HepG2 (cell line): ENCODE measurements around the gene SERPINB6. TPM values are rescaled to one million over a fixed set of nuclear protein-coding genes. Genes with fewer than 3 reads are reported as not detected.

ENCODE experiments used
- ATAC-seq: fragments of 200-7000 bp; cut with Tn5 transposase; 3 replicates; pipeline ENCODE4 v1.9.1; 2020; ENCODE audit warnings: mild to moderate bottlenecking, moderate library complexity
- BruUV-seq: library from RNA; stranded (reverse); fragments of 400-500 nt; replicated peaks from 2 replicates; lab custom pipeline; 2021; lab: Mats Ljungman, UMichigan
- CTCF ChIA-PET: fragments of 300-600 bp; formaldehyde crosslinking; extraction: SDS; loops from one replicate; lab custom pipeline; 2021; ENCODE audit warnings: low total read pairs, inconsistent platforms, low intra/inter-chr PET ratio; lab: Yijun Ruan, JAX
- POLR2A ChIA-PET: fragments of 350-600 bp; sonication (Branson Sonifier 250); formaldehyde crosslinking; loops from one replicate; lab custom pipeline; 2020; ENCODE audit warnings: antibody characterized with exemption, inconsistent platforms; lab: Yijun Ruan, JAX
- DNase-seq: peaks from one replicate; pipeline ENCODE4 v3.0.0-alpha.2; 2015; ENCODE audit warnings: low spot score
- FAIRE-seq: peaks from 3 replicates; lab custom pipeline; 2011; peaks lifted over from hg19 to GRCh38; lab: Jason Lieb, UNC
- H2AFZ ChIP-seq: one replicate; pipeline ENCODE4 v1.6.1; 2011; ENCODE audit warnings: low read length, inconsistent platforms
- H3K27ac ChIP-seq: fragments of 300-600 bp; 3 replicates; pipeline ENCODE4 v1.8.0; 2011; ENCODE audit warnings: mixed run types, mild to moderate bottlenecking, mixed read lengths, low read length, inconsistent platforms; ENCODE audit not compliant: insufficient read depth; ENCODE audit errors: extremely low read length
- H3K27me3 ChIP-seq, 2 experiments: fragments of 200-600 bp in 1 of 2; 2 replicates in 1 of 2; 3 replicates in 1 of 2; pipeline versions ENCODE4 v1.6.0 to v1.8.0; 2011; ENCODE audit warnings: low read length in 2 of 2, mild to moderate bottlenecking in 2 of 2, moderate library complexity in 2 of 2, inconsistent platforms in 1 of 2; ENCODE audit not compliant: insufficient read depth in 2 of 2, control insufficient read depth in 1 of 2
- H3K36me3 ChIP-seq, 2 experiments: fragments of 200-600 bp in 1 of 2; replicated peaks in 1 of 2; 2 replicates in 1 of 2; 3 replicates in 1 of 2; pipeline versions ENCODE4 v1.5.1 to v1.8.0; 2011; ENCODE audit warnings: low read length in 2 of 2, inconsistent platforms in 1 of 2; ENCODE audit not compliant: insufficient read depth in 2 of 2, control insufficient read depth in 1 of 2
- H3K4me1 ChIP-seq: 2 replicates; pipeline ENCODE4 v1.5.1; 2012; ENCODE audit warnings: low read length, inconsistent platforms; ENCODE audit not compliant: insufficient read depth
- H3K4me2 ChIP-seq: 2 replicates; pipeline ENCODE4 v1.6.0; 2011; ENCODE audit warnings: low read depth, low read length, inconsistent platforms
- H3K4me3 ChIP-seq, 3 experiments: fragments of 200-600 bp in 1 of 3; sonication (generic), shearing (Covaris generic) in 1 of 3; replicated peaks in 1 of 3; 2 replicates each; pipeline ENCODE4 v1.5.1; 2011 to 2016; ENCODE audit warnings: low read length in 3 of 3, inconsistent platforms in 2 of 3, low read depth in 2 of 3, mild to moderate bottlenecking in 2 of 3, control low read depth in 1 of 3, mixed read lengths in 1 of 3; ENCODE audit not compliant: insufficient read depth in 1 of 3
- H3K79me2 ChIP-seq: one replicate; pipeline ENCODE4 v1.6.1; 2011; ENCODE audit warnings: low read length, inconsistent platforms; ENCODE audit not compliant: insufficient read depth
- H3K9ac ChIP-seq: 2 replicates; pipeline ENCODE4 v1.6.0; 2011; ENCODE audit warnings: mild to moderate bottlenecking, low read depth, low read length, inconsistent platforms; ENCODE audit not compliant: insufficient read depth
- H3K9me3 ChIP-seq: 2 replicates; pipeline ENCODE4 v1.5.1; 2012; ENCODE audit warnings: mild to moderate bottlenecking, low read length
- H4K20me1 ChIP-seq: 2 replicates; pipeline ENCODE4 v1.6.0; 2011; ENCODE audit warnings: inconsistent platforms, mild to moderate bottlenecking, low read length, moderate library complexity; ENCODE audit not compliant: insufficient read depth
- ASH2L ChIP-seq: fragments of 300-600, 200-600 bp; sonication (generic); IDR thresholded peaks from 2 replicates; pipeline ENCODE4 v1.7.0; 2017; ENCODE audit warnings: low read depth, mild to moderate bottlenecking, moderate library complexity, mixed read lengths, low read length; ENCODE audit not compliant: insufficient read length
- IRF9 ChIP-seq: sonication (generic); formaldehyde crosslinking; IDR thresholded peaks from 2 replicates; pipeline ENCODE4 v1.8.0; 2022; ENCODE audit warnings: missing genetic modification reagents, mild to moderate bottlenecking, borderline replicate concordance
- KDM3A ChIP-seq: IDR thresholded peaks from 2 replicates; pipeline ENCODE4 v1.6.1; 2018; ENCODE audit warnings: low read depth, missing compliant biosample characterization
- MTERF4 ChIP-seq: sonication (generic); formaldehyde crosslinking; IDR thresholded peaks from 2 replicates; pipeline ENCODE4 v1.8.0; 2023; ENCODE audit warnings: mild to moderate bottlenecking, missing genetic modification reagents
- RARG ChIP-seq: sonication (generic); formaldehyde crosslinking; IDR thresholded peaks from 2 replicates; pipeline ENCODE4 v1.4.0; 2020; ENCODE audit warnings: low read depth, mild to moderate bottlenecking, missing genetic modification reagents
- TFDP2 ChIP-seq: sonication (generic); formaldehyde crosslinking; IDR thresholded peaks from 2 replicates; pipeline ENCODE4 v1.4.0; 2020; ENCODE audit warnings: missing genetic modification reagents
- TFE3 ChIP-seq: IDR thresholded peaks from 2 replicates; pipeline ENCODE4 v1.6.1; 2016
- ZNF775 ChIP-seq: sonication (generic); formaldehyde crosslinking; IDR thresholded peaks from 2 replicates; pipeline ENCODE4 v1.4.0; 2020; ENCODE audit warnings: missing genetic modification reagents, mild to moderate bottlenecking, moderate library complexity, borderline replicate concordance
- WGBS: methylation state at CpG from one replicate; pipeline ENCODE4 v1.1.6; 2017; ENCODE audit warnings: low lambda C conversion rate; 5-methylcytosine and 5-hydroxymethylcytosine counted together
- in situ Hi-C: cut with HindIII; loops from 2 replicates; pipeline ENCODE4 v1.10.0; 2017; ENCODE audit warnings: low pct_unique_long_range_greater_than_20kb; ENCODE audit not compliant: extremely low pct_ligation_motif_present
- intact Hi-C: fragments of 100-400 bp; cut with micrococcal nuclease; formaldehyde crosslinking; loops from one replicate; pipeline ENCODE4 v1.10.0; 2022; ENCODE audit not compliant: unreplicated experiment
- polyA plus RNA-seq, 8 experiments: library from polyadenylated mRNA; depleted of rRNA in 3 of 8; stranded (reverse) in 7 of 8; unstranded in 1 of 8; fragments of >200 nt; fragmentation: Illumina TruSeq in 4 of 8; extraction: Trizol in 4 of 8; gene quantifications; 2 replicates each; pipeline versions ENCODE4 v1.2.1 to v1.2.3, GENCODE V29; 2011 to 2016; ENCODE audit warnings: low read depth in 4 of 8, missing spikeins in 1 of 8, mixed read lengths in 1 of 8; ENCODE audit not compliant: insufficient read depth in 1 of 8
- total RNA-seq, 5 experiments: library from RNA; depleted of rRNA; stranded (reverse); fragments of >200 nt; fragmentation: Illumina TruSeq; extraction: Trizol; gene quantifications; 2 replicates each; pipeline ENCODE4 v1.2.3, GENCODE V29; 2016; ENCODE audit warnings: low read depth in 1 of 5

SERPINB6 gene
- total and polyA plus RNA-seq, 2 of the 13 experiments (the other 11 are each of a cell fraction or from before 2014, with no cell fraction given): 38.2 to 61.3 TPM

GRCh38 chr6:2962004-2962403 is 9.4 kb downstream of the SERPINB6 start:
- WGBS: 90% methylated on average over 9 of the region's 9 CpGs
- POLR2A ChIA-PET: no interaction called here

More at GRCh38 chr6:2962004-2962403, 9.4 kb downstream of the SERPINB6 start:
- Histone ChIP-seq H3K4me3 (no peak overlapping the region), H2AFZ (no peak overlapping the region), H3K27ac (no peak overlapping the region), H4K20me1 (no peaks in the 10 kb centered on the region), H3K36me3 (no peaks in the 10 kb centered on the region), H3K4me1 (peaks cover 39% of the 10 kb centered on the region), H3K9ac (no peak overlapping the region), H3K9me3 (no peaks in the 10 kb centered on the region), H3K27me3 (no peaks in the 10 kb centered on the region), H3K4me2 (no peak overlapping the region), H3K79me2 (no peaks in the 10 kb centered on the region)
- no TSS peak for BruUV-seq
- TF ChIP-seq ZNF775 (CRISPR knock-in tag) (no peak), ASH2L (no peak), TFDP2 (CRISPR knock-in tag) (no peak), KDM3A (CRISPR knock-in tag) (no peak), MTERF4 (no peak), IRF9 (CRISPR knock-in tag) (no peak), TFE3 (CRISPR knock-in tag) (no peak), RARG (CRISPR knock-in tag) (no peak)
- FAIRE-seq (no peak), DNase-seq (no peak), ATAC-seq (no peak)
- intact Hi-C loops (no loop called here), in situ Hi-C loops (no loop called here)
- CTCF ChIA-PET: no interaction called here
